ENCODE measurements around the gene ACTG2.

DNA sequence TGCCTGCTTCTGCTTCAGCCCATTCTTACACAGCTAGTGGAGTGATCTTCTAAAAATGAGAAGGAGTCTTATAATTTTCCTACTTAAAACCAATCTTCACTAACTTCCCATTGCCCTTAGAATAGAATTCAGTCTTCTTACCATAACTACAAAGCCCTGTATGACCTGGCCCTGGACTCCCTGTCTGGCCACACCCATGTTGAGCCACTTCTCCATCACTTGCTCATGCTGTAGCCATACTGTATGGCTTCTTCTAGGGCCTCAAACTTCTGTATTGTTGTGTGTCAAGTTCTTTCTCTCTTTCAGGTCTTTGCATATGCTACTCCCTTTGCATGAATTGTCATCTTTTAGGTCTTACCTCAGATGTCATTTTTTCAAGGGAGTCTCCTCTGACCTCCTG lies 45.1 kb downstream of the ACTG2 start:
- TF ChIP-seq, protein P1, sequence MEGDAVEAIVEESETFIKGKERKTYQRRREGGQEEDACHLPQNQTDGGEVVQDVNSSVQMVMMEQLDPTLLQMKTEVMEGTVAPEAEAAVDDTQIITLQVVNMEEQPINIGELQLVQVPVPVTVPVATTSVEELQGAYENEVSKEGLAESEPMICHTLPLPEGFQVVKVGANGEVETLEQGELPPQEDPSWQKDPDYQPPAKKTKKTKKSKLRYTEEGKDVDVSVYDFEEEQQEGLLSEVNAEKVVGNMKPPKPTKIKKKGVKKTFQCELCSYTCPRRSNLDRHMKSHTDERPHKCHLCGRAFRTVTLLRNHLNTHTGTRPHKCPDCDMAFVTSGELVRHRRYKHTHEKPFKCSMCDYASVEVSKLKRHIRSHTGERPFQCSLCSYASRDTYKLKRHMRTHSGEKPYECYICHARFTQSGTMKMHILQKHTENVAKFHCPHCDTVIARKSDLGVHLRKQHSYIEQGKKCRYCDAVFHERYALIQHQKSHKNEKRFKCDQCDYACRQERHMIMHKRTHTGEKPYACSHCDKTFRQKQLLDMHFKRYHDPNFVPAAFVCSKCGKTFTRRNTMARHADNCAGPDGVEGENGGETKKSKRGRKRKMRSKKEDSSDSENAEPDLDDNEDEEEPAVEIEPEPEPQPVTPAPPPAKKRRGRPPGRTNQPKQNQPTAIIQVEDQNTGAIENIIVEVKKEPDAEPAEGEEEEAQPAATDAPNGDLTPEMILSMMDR (conservative IDR thresholded peaks at IDR 0.05) = no peak
- TF ChIP-seq ZFX (IDR thresholded peaks at IDR 0.05) = no peak

All from C4-2B (cell line).